Adrenal gland (tissue), 5 donors: Measurements from ENCODE around the gene IGSF9.

ENCODE experiments used
- POLR2A ChIP-seq, 2 donors: fragments of 450-650 bp; IDR thresholded peaks; one replicate each; pipeline ENCODE4 v1.6.1; 2017; ENCODE audit warnings: antibody characterized with exemption in 2 of 2, mild to moderate bottlenecking in 2 of 2, moderate library complexity in 1 of 2
- TF ChIP-seq, protein P1 (sequence below), 6 experiments: fragments of 450-650 bp in 4 of 6; fragments of 200-600 bp in 2 of 6; sonication (generic) in 1 of 6; IDR thresholded peaks; 1 replicate in 5 of 6; 2 replicates in 1 of 6; pipeline versions ENCODE4 v1.5.1 to v1.8.0; 2016 to 2021; ENCODE audit warnings: antibody characterized with exemption in 6 of 6, mild to moderate bottlenecking in 2 of 6, moderate library complexity in 1 of 6
- donor health status: DM: no; HTN: no; CAD: no.

GRCh38 chr1:159896546-159896930 is 48.9 kb downstream of the IGSF9 start:
- TF ChIP-seq POLR2A (IDR thresholded peaks at IDR 0.05), result no peak
- TF ChIP-seq, protein P1, sequence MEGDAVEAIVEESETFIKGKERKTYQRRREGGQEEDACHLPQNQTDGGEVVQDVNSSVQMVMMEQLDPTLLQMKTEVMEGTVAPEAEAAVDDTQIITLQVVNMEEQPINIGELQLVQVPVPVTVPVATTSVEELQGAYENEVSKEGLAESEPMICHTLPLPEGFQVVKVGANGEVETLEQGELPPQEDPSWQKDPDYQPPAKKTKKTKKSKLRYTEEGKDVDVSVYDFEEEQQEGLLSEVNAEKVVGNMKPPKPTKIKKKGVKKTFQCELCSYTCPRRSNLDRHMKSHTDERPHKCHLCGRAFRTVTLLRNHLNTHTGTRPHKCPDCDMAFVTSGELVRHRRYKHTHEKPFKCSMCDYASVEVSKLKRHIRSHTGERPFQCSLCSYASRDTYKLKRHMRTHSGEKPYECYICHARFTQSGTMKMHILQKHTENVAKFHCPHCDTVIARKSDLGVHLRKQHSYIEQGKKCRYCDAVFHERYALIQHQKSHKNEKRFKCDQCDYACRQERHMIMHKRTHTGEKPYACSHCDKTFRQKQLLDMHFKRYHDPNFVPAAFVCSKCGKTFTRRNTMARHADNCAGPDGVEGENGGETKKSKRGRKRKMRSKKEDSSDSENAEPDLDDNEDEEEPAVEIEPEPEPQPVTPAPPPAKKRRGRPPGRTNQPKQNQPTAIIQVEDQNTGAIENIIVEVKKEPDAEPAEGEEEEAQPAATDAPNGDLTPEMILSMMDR (IDR thresholded peaks at IDR 0.05), result no peak
